K562 (cell line): ENCODE measurements around the gene NIPAL4. TPM values are rescaled to one million over a fixed set of nuclear protein-coding genes. Genes with fewer than 3 reads are reported as not detected.
A peak's percentile ranks its signal among the peaks of the same experiment; 100 is the strongest.

Experiments used
- HNRNPUL1 ChIP-seq: fragments of 200-400 bp; formaldehyde crosslinking; IDR thresholded peaks from 2 replicates; pipeline ENCODE4 v1.6.1; 2017; ENCODE audit warnings: low read length
- IRF2 ChIP-seq: sonication (generic); formaldehyde crosslinking; IDR thresholded peaks from 2 replicates; pipeline ENCODE4 v1.8.1; 2022; ENCODE audit warnings: mild to moderate bottlenecking, missing genetic modification reagents
- SMARCC2 ChIP-seq: fragments of 450-650 bp; IDR thresholded peaks from 2 replicates; pipeline ENCODE4 v1.6.1; 2017; ENCODE audit warnings: antibody characterized with exemption, moderate library complexity, mild to moderate bottlenecking, low read depth
- ZKSCAN3 ChIP-seq: fragments of 250-450 bp; sonication (Bioruptor Pico); IDR thresholded peaks from 2 replicates; pipeline ENCODE4 v1.4.0; 2020
- polyA plus RNA-seq, 8 experiments: library from polyadenylated mRNA; depleted of rRNA in 4 of 8; stranded (reverse) in 5 of 8; unstranded in 3 of 8; fragments of >200 nt; fragmentation: Nextera tagmentation in 2 of 8; fragmentation: Illumina TruSeq in 1 of 8; extraction: Ambion mirVana in 2 of 8; extraction: Trizol in 1 of 8; gene quantifications; 2 replicates each; pipeline versions ENCODE4 v1.2.1 to v1.2.3, GENCODE V29; 2011 to 2014; ENCODE audit warnings: inconsistent platforms in 1 of 8, missing spikeins in 1 of 8
- total RNA-seq, 7 experiments: library from RNA; depleted of rRNA in 6 of 7; stranded (reverse); fragments of >200 nt in 6 of 7; fragmentation: Illumina TruSeq in 2 of 7; extraction: Trizol in 2 of 7; gene quantifications; 2 replicates each; pipeline versions ENCODE4 v1.2.1 to v1.2.3, GENCODE V29; 2011 to 2021; ENCODE audit warnings: low replicate concordance in 1 of 7
- TF ChIP-seq, protein P1 (sequence below): fragments of 150-350 bp; IDR thresholded peaks from 2 replicates; pipeline ENCODE4 v1.6.1; 2014; ENCODE audit warnings: low read depth, mild to moderate bottlenecking, low read length, borderline replicate concordance
- TF ChIP-seq, protein P2 (sequence below): fragments of 450-650 bp; IDR thresholded peaks from 2 replicates; pipeline ENCODE4 v1.6.1; 2016; ENCODE audit warnings: missing biosample characterization, missing genetic modification characterization
- TF ChIP-seq, protein P3 (sequence below): fragments of 450-650 bp; formaldehyde crosslinking; IDR thresholded peaks from 2 replicates; pipeline ENCODE4 v1.4.0; 2022; ENCODE audit warnings: missing genetic modification characterization
- TF ChIP-seq, protein P4 (sequence below), 2 experiments: fragments of 450-650 bp in 1 of 2; sonication (generic) in 1 of 2; formaldehyde crosslinking in 1 of 2; IDR thresholded peaks in 1 of 2; conservative IDR thresholded peaks in 1 of 2; 2 replicates each; pipeline versions ENCODE4 v1.6.1 to v1.8.1; 2016 to 2023; ENCODE audit warnings: mild to moderate bottlenecking in 2 of 2, moderate library complexity in 2 of 2, inconsistent platforms in 1 of 2, missing genetic modification reagents in 1 of 2
- TF ChIP-seq, protein P5 (sequence below), 2 experiments: fragments of 450-650 bp; formaldehyde crosslinking in 1 of 2; IDR thresholded peaks; 2 replicates each; pipeline versions ENCODE4 v1.4.0 to v1.6.1; 2014 to 2020; ENCODE audit warnings: mild to moderate bottlenecking in 2 of 2, borderline replicate concordance in 1 of 2, low read depth in 1 of 2

The NIPAL4 gene
- total and polyA plus RNA-seq, 9 of the 15 experiments (the other 6 are each of a cell fraction or from before 2014, with no cell fraction given), result not detected

DNA sequence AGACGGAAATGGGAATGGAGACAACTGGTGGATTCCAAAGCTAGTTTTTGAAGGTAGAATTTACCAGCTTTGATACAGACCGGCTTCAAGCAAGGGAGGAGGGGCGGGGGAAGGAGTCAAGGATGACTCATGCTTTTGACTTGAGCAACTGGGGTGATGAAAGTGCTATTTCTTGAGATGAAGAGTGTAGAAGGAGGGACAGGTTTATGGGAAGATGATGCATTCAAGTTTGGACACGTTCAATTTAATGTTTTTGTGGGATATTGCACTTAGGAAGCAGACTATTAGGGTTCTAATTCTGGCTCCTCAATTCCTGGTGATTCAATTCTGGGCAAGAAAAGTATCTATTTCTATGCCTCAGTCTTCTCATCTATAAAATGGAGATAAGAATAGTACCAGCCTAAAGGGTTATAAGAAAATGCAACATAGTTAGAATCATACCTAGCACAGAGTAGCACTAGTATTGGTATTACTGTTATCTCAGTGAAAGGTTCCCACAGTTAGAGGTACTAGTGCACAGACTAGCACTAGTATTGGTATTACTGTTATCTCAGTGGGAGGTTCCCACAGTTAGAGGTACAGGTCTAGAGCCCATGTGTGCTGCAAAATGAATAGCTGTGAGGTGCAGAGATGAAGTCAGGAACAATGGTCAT is 4.6 kb downstream of the NIPAL4 start (continued):
- TF ChIP-seq, protein P1, sequence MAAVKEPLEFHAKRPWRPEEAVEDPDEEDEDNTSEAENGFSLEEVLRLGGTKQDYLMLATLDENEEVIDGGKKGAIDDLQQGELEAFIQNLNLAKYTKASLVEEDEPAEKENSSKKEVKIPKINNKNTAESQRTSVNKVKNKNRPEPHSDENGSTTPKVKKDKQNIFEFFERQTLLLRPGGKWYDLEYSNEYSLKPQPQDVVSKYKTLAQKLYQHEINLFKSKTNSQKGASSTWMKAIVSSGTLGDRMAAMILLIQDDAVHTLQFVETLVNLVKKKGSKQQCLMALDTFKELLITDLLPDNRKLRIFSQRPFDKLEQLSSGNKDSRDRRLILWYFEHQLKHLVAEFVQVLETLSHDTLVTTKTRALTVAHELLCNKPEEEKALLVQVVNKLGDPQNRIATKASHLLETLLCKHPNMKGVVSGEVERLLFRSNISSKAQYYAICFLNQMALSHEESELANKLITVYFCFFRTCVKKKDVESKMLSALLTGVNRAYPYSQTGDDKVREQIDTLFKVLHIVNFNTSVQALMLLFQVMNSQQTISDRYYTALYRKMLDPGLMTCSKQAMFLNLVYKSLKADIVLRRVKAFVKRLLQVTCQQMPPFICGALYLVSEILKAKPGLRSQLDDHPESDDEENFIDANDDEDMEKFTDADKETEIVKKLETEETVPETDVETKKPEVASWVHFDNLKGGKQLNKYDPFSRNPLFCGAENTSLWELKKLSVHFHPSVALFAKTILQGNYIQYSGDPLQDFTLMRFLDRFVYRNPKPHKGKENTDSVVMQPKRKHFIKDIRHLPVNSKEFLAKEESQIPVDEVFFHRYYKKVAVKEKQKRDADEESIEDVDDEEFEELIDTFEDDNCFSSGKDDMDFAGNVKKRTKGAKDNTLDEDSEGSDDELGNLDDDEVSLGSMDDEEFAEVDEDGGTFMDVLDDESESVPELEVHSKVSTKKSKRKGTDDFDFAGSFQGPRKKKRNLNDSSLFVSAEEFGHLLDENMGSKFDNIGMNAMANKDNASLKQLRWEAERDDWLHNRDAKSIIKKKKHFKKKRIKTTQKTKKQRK, result no peak
- TF ChIP-seq, protein P2, sequence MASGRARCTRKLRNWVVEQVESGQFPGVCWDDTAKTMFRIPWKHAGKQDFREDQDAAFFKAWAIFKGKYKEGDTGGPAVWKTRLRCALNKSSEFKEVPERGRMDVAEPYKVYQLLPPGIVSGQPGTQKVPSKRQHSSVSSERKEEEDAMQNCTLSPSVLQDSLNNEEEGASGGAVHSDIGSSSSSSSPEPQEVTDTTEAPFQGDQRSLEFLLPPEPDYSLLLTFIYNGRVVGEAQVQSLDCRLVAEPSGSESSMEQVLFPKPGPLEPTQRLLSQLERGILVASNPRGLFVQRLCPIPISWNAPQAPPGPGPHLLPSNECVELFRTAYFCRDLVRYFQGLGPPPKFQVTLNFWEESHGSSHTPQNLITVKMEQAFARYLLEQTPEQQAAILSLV, result peak; percentile 70; the same call in 1 of the 2 replicates
- TF ChIP-seq HNRNPUL1 (no peak), SMARCC2 (0 out of 2 replicates have a peak, but pooled peaks have one; percentile 58), IRF2 (no peak), ZKSCAN3 (no peak)
- TF ChIP-seq, protein P3, sequence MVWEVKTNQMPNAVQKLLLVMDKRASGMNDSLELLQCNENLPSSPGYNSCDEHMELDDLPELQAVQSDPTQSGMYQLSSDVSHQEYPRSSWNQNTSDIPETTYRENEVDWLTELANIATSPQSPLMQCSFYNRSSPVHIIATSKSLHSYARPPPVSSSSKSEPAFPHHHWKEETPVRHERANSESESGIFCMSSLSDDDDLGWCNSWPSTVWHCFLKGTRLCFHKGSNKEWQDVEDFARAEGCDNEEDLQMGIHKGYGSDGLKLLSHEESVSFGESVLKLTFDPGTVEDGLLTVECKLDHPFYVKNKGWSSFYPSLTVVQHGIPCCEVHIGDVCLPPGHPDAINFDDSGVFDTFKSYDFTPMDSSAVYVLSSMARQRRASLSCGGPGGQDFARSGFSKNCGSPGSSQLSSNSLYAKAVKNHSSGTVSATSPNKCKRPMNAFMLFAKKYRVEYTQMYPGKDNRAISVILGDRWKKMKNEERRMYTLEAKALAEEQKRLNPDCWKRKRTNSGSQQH (CRISPR knock-in tag), result no peak
- TF ChIP-seq, protein P4, sequence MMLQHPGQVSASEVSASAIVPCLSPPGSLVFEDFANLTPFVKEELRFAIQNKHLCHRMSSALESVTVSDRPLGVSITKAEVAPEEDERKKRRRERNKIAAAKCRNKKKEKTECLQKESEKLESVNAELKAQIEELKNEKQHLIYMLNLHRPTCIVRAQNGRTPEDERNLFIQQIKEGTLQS (IDR thresholded peaks at IDR 0.05), result peak; percentile 99
- TF ChIP-seq, protein P4 (CRISPR knock-in tag; conservative IDR thresholded peaks at IDR 0.05), result peak; percentile 68; the same call in 1 of the 2 replicates
- TF ChIP-seq, protein P5, sequence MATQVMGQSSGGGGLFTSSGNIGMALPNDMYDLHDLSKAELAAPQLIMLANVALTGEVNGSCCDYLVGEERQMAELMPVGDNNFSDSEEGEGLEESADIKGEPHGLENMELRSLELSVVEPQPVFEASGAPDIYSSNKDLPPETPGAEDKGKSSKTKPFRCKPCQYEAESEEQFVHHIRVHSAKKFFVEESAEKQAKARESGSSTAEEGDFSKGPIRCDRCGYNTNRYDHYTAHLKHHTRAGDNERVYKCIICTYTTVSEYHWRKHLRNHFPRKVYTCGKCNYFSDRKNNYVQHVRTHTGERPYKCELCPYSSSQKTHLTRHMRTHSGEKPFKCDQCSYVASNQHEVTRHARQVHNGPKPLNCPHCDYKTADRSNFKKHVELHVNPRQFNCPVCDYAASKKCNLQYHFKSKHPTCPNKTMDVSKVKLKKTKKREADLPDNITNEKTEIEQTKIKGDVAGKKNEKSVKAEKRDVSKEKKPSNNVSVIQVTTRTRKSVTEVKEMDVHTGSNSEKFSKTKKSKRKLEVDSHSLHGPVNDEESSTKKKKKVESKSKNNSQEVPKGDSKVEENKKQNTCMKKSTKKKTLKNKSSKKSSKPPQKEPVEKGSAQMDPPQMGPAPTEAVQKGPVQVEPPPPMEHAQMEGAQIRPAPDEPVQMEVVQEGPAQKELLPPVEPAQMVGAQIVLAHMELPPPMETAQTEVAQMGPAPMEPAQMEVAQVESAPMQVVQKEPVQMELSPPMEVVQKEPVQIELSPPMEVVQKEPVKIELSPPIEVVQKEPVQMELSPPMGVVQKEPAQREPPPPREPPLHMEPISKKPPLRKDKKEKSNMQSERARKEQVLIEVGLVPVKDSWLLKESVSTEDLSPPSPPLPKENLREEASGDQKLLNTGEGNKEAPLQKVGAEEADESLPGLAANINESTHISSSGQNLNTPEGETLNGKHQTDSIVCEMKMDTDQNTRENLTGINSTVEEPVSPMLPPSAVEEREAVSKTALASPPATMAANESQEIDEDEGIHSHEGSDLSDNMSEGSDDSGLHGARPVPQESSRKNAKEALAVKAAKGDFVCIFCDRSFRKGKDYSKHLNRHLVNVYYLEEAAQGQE (IDR thresholded peaks at IDR 0.05; ENCODE audit: borderline replicate concordance), result no peak
- TF ChIP-seq, protein P5 (CRISPR knock-in tag; IDR thresholded peaks at IDR 0.05; ENCODE audit: low read depth), result no peak
